NCI-H460 (cell line): ENCODE data around the gene AQR. TPM values are rescaled to one million over a fixed set of nuclear protein-coding genes. Genes with fewer than 3 reads are reported as not detected.
"Not testable (repeated sequence)": the region's sequence is repeated elsewhere in the genome, so short reads cannot be mapped to it uniquely, and the experiment has no call there.

ENCODE experiments used
- DNase-seq: peaks from one replicate; pipeline ENCODE4 v3.0.0-alpha.2; 2016; ENCODE audit warnings: low read depth; ENCODE audit errors: extremely low read depth
- total RNA-seq: library from RNA; depleted of rRNA; stranded (reverse); fragments of >200 nt; shearing (Covaris generic); gene quantifications from 2 replicates; pipeline ENCODE4 v1.2.3, GENCODE V29; 2014

The AQR gene
- total RNA-seq, 1 experiment from 2014 or later: 29.9 TPM

GRCh38 chr15:34964277-34964676 is 5.3 kb downstream of the AQR start:
- DNase-seq: no peak

GRCh38 chr15:34953851-34954250 is 15.7 kb downstream of the AQR start:
- DNase-seq: no peak

- DNase-seq: no peak
These were observed 17.1 kb downstream of the AQR start for GRCh38 chr15:34952481-34952880.

- no peak for DNase-seq
These were observed 17.5 kb downstream of the AQR start for GRCh38 chr15:34951993-34952392.

- no peak for DNase-seq
These were observed 24.6 kb downstream of the AQR start for GRCh38 chr15:34944936-34945335.

- DNase-seq: no peak
These were observed 25.8 kb downstream of the AQR start for GRCh38 chr15:34943711-34944110.

GRCh38 chr15:34943264-34943663 is 26.3 kb downstream of the AQR start:
- not testable (repeated sequence) for DNase-seq

GRCh38 chr15:34942363-34942762 is 27.2 kb downstream of the AQR start:
- no peak for DNase-seq

- DNase-seq: no peak
These were observed 27.7 kb downstream of the AQR start for GRCh38 chr15:34941831-34942230.

GRCh38 chr15:34941185-34941698 is 28.3 kb downstream of the AQR start:
- no peak for DNase-seq

- no peak for DNase-seq
These were observed 36.0 kb downstream of the AQR start for GRCh38 chr15:34933432-34933975.

GRCh38 chr15:34928349-34928748 is 41.2 kb downstream of the AQR start:
- not testable (repeated sequence) for DNase-seq

- no peak for DNase-seq
These were observed 41.8 kb downstream of the AQR start for GRCh38 chr15:34927726-34928125.

- no peak for DNase-seq
These were observed 55.2 kb downstream of the AQR start for GRCh38 chr15:34914317-34914716.

GRCh38 chr15:34905047-34905446 is 64.5 kb downstream of the AQR start:
- DNase-seq: no peak

- DNase-seq: no peak
These were observed 65.0 kb downstream of the AQR start for GRCh38 chr15:34904527-34904926.

- DNase-seq: no peak
These were observed 68.8 kb downstream of the AQR start for GRCh38 chr15:34900748-34901147.

GRCh38 chr15:34896183-34896582 is 73.4 kb downstream of the AQR start:
- DNase-seq: no peak

GRCh38 chr15:34893967-34894366 is 75.6 kb downstream of the AQR start:
- no peak for DNase-seq

GRCh38 chr15:34892963-34893591 is 76.5 kb downstream of the AQR start:
- DNase-seq: no peak

- DNase-seq: no peak
These were observed 79.1 kb downstream of the AQR start for GRCh38 chr15:34890424-34890823.

GRCh38 chr15:34889476-34889875 is 80.1 kb downstream of the AQR start:
- no peak for DNase-seq

GRCh38 chr15:34886134-34886533 is 83.4 kb downstream of the AQR start:
- DNase-seq: no peak
